ENCODE data around the gene ARAP1. TPM values are rescaled to one million over a fixed set of nuclear protein-coding genes. Genes with fewer than 3 reads are reported as not detected.
A peak's percentile ranks its signal among the peaks of the same experiment; 100 is the strongest.

Gene ARAP1
- total RNA-seq, 1 donor from 2014 or later, result 95.2 TPM

DNA sequence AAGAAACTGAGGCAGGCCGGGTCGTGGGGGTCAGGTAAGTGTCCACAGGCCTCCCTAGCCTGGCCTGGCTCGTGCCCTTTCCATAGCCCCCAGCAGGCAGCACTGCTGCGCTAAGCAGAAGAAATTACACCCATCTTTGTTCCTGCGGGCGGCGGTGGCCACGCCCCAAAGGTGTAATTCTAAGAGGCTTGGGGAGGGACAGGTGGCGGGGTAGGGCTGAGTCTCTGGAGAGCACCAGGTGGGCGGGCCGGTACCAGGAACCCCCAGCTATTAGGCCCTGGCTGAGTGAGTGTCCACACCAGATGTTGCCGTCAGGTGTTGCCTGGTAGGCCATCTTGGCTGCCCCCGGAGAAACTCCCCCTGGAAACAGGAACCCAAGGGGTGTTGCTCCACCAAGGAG is 12.3 kb upstream of the ARAP1 start:
- no peak for DNase-seq (ENCODE audit: low spot score)
- Mint-ChIP-seq H3K36me3 (ENCODE audit: low read depth) (no peaks in the 10 kb centered on the region), H3K27ac (no peak overlapping the region), H3K4me1 (ENCODE audit: low read depth) (peaks cover 19% of the 10 kb centered on the region), H3K9me3 (no peaks in the 10 kb centered on the region), H3K4me3 (ENCODE audit: low read depth) (no peak overlapping the region), H3K27me3 (ENCODE audit: low read depth) (peaks cover 6% of the 10 kb centered on the region)
- intact Hi-C loops (cut with micrococcal nuclease), result no loop called here

DNA sequence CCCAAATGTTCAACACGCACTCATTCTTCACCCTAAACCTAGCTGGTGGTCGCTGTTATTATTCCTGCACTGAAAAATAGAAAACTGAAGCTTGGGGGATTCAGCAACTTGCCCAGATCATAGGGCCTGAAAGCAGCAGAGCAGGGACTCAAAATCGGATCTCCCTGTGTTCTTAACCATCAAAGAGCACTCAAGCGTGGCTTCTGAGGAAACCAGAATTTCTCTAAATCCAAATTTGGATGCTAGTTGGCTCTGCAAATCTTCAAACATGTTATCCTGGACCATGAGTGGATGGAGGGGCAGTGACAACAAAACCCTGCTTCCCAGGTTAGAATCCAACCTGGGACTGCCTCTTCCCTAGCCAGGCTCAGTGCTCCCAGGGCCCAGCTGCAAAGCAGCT is 11.6 kb upstream of the ARAP1 start:
- no peak overlapping the region for H3K4me3 Mint-ChIP-seq (ENCODE audit: low read depth)
- H3K9me3 Mint-ChIP-seq, result no peaks in the 10 kb centered on the region
- DNase-seq (ENCODE audit: low spot score), result no peak
- H3K4me1 Mint-ChIP-seq (ENCODE audit: low read depth), result peaks cover 21% of the 10 kb centered on the region
- H3K27me3 Mint-ChIP-seq (ENCODE audit: low read depth), result peaks cover 5% of the 10 kb centered on the region
- intact Hi-C loops (cut with micrococcal nuclease), result no loop called here
- no peak overlapping the region for H3K27ac Mint-ChIP-seq
- no peaks in the 10 kb centered on the region for H3K36me3 Mint-ChIP-seq (ENCODE audit: low read depth)

DNA sequence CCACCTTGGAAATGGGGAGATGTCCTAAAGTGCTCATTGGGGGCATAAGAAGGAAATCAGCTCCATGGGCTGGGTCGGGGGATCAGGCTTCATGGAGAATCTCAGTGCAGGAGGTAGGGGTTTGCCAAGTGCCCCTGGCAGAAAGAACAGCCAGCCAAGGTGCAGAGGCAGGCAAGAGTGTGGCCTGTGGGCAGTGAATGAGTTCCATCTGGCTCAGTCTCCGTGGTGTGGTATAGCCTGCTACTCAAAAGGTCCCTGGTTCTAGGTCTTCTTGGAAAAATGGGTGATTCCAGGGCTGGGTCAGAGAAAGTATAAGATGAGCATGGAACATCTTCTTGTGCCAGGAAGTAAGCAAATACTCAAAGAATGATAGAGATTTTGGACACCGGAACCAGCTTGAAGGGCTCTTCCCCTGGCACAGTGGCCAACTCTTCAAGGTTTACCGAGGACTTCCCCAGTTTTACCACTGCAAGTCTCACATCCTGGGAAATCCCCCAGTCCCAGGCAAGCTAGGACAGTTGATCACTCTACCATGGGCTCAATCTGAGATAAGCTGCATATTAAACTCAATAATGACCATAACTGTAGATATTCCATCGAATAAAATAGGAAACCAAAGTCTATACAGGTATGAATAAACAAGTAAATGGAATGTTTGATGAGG is 10.6 kb upstream of the ARAP1 start:
- Mint-ChIP-seq H3K4me3 (ENCODE audit: low read depth) (no peak overlapping the region), H3K9me3 (no peaks in the 10 kb centered on the region), H3K27ac (peak overlapping the region; percentile 5), H3K4me1 (ENCODE audit: low read depth) (peaks cover 22% of the 10 kb centered on the region), H3K36me3 (ENCODE audit: low read depth) (no peaks in the 10 kb centered on the region), H3K27me3 (ENCODE audit: low read depth) (peaks cover 2% of the 10 kb centered on the region)
- no peak for DNase-seq (ENCODE audit: low spot score)
- intact Hi-C loops (cut with micrococcal nuclease), result no loop called here

DNA sequence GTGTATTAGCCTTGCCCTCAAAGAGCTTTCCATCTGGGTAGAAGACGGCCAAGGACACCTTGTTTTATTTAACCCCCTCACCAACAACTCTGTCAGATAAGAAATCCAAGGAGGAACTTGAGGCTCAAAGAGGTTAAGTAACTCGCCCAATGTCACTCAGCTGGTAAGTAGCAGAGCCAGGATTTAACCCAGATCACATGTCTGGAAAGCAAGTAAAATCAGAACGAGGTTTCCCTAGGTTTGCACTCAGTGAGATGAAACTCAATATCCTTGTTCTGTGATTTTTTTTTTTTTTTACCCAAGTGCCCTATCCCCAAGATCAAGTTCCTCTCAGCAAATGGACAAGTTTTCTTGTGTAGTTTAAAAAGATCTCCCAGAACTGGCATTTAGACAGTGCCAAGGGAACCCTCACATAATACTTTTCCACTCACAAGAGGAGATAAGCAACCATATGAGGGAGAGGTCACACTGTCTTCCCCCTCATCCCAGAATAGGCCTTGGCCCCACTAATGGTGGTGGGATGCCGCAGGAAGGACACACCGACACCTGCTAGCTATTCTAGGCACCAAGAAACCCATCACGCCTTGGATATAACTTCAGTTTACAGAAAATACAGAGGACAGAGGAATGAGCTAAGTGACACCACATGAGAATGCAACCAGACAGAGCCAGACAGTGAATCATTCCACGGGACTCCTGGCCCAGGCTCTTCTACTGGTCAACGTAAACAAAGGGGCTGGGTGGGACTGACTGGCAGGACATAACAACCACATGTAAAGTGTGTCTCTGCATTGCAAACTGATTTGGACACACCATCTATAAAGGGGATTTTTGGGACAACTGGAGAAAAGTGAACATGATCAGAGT is 8.6 kb upstream of the ARAP1 start:
- Mint-ChIP-seq H3K36me3 (ENCODE audit: low read depth) (no peaks in the 10 kb centered on the region), H3K4me1 (ENCODE audit: low read depth) (peaks cover 22% of the 10 kb centered on the region), H3K9me3 (no peaks in the 10 kb centered on the region), H3K27ac (no peak overlapping the region), H3K27me3 (ENCODE audit: low read depth) (peaks cover 2% of the 10 kb centered on the region), H3K4me3 (ENCODE audit: low read depth) (no peak overlapping the region)
- intact Hi-C loops (cut with micrococcal nuclease), result no loop called here
- no peak for DNase-seq (ENCODE audit: low spot score)

DNA sequence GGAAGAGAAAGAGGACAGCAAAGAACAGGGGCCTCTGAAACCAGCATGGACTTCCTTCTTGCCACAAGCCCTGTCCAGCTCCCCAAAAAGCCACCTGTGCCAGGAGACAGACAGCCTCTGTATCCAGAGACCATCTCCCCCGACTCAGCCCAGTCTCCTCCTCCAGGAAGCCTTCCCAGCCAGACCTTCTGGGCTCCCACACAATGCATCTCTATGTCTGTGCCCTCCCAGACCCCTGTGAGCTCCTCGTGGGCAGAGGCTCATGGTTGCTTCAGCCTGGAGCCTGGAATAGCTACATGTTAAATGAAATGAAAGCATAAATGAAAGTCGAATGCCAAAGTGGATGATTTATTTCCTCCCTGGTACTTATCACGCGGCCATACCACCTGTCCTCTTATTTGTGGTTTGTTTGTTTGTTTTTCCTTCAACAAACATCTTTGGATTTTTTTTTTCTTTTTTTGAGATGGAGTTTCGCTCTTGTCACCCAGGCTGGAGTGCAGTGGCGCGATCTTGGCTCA is 7.3 kb upstream of the ARAP1 start:
- Mint-ChIP-seq H3K27me3 (ENCODE audit: low read depth) (peaks cover 2% of the 10 kb centered on the region), H3K4me3 (ENCODE audit: low read depth) (no peak overlapping the region), H3K36me3 (ENCODE audit: low read depth) (no peaks in the 10 kb centered on the region), H3K9me3 (no peaks in the 10 kb centered on the region), H3K4me1 (ENCODE audit: low read depth) (peaks cover 22% of the 10 kb centered on the region), H3K27ac (no peak overlapping the region)
- intact Hi-C loops (cut with micrococcal nuclease), result no loop called here
- no peak for DNase-seq (ENCODE audit: low spot score)

DNA sequence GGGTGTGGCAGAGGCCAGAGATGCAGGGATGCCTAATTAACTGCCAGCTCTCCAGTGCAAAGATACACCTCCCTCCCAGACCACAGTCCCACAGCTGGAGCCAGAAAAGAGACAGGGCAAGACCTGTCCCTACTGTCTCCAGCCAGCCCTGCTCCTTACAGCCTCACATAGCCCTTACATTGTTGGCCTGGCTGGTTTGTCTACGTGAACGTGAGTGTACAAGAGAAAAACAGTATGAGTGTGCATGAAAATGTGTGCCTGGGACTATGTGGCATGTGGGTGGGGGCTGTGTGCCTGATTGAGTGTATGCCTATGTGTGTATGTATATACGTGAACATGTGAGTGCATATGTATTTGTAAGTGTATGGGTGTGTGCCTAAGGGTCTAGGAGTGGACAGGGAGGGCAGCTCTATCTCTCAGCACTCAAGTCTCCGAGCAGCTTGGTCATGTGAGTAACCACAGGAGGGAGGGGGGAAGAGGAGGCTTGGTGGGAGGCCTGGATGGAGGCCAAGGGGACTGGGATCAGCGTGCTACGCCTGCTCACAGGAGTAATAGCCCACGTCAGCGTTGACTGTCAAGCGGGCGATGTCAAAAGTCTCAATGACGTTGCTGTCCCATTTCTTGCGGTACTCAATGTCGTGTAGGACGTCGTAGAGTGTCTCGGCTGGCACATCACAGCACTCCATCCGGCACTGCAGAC is 6.6 kb upstream of the ARAP1 start:
- H3K27ac Mint-ChIP-seq, result no peak overlapping the region
- no peak overlapping the region for H3K4me3 Mint-ChIP-seq (ENCODE audit: low read depth)
- H3K36me3 Mint-ChIP-seq (ENCODE audit: low read depth), result no peaks in the 10 kb centered on the region
- peaks cover 2% of the 10 kb centered on the region for H3K27me3 Mint-ChIP-seq (ENCODE audit: low read depth)
- intact Hi-C loops (cut with micrococcal nuclease), result no loop called here
- peaks cover 22% of the 10 kb centered on the region for H3K4me1 Mint-ChIP-seq (ENCODE audit: low read depth)
- DNase-seq (ENCODE audit: low spot score), result no peak
- no peaks in the 10 kb centered on the region for H3K9me3 Mint-ChIP-seq

DNA sequence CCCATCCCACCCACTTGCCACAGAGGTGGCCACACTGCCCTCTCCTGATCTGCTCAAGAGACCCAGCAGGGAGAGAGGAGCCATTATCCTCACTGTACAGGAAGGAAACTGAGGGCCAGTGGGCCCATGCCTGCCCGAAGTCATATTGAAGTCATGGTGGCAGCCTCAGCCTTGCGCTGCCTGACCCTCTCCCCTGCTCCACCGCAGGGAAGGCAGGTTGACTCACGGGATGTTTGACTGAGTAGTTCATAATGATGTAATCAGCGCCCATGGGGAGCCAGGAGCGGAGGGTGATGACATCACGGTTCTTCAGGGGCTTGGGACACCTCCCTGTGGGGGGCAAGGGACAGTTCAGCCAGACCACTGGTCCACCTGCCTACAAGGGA is 6.1 kb upstream of the ARAP1 start:
- H3K4me3 Mint-ChIP-seq (ENCODE audit: low read depth), result no peak overlapping the region
- intact Hi-C loops (cut with micrococcal nuclease), result no loop called here
- peaks cover 2% of the 10 kb centered on the region for H3K27me3 Mint-ChIP-seq (ENCODE audit: low read depth)
- H3K4me1 Mint-ChIP-seq (ENCODE audit: low read depth), result peaks cover 21% of the 10 kb centered on the region
- DNase-seq (ENCODE audit: low spot score), result no peak
- H3K36me3 Mint-ChIP-seq (ENCODE audit: low read depth), result no peaks in the 10 kb centered on the region
- no peaks in the 10 kb centered on the region for H3K9me3 Mint-ChIP-seq
- no peak overlapping the region for H3K27ac Mint-ChIP-seq

DNA sequence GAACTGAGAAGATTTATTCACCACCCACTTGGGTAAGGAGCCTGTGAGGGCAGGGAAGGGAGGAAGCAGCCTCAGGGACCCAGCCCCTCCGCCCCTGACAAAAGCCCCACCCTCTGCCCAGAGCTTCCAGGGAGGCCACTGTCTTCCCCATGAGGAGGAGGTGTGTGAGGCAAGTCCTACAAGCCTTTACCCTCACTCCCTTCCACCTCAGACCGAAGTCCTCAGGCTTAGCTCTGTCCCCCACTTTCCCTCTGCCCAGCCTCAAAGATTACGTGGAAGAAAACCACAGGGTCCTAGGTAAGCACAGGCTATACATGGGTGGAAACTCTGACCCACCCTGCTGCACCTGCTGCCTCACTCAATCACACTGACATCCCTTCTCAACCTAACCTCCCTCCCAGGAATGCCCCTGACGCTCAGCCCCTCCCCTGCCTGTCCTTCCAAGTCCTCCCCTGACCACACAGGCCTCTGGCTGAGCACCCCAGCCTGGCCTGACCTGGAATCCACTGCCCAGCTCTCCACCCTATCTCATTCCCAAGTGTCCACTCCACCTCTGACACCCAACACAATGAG is 3.6 kb upstream of the ARAP1 start:
- no peak overlapping the region for H3K27ac Mint-ChIP-seq
- H3K4me1 Mint-ChIP-seq (ENCODE audit: low read depth), result peaks cover 21% of the 10 kb centered on the region
- H3K27me3 Mint-ChIP-seq (ENCODE audit: low read depth), result peaks cover under 1% of the 10 kb centered on the region
- H3K4me3 Mint-ChIP-seq (ENCODE audit: low read depth), result no peak overlapping the region
- intact Hi-C loops (cut with micrococcal nuclease), result no loop called here
- no peak for DNase-seq (ENCODE audit: low spot score)
- H3K36me3 Mint-ChIP-seq (ENCODE audit: low read depth), result no peaks in the 10 kb centered on the region
- no peaks in the 10 kb centered on the region for H3K9me3 Mint-ChIP-seq

DNA sequence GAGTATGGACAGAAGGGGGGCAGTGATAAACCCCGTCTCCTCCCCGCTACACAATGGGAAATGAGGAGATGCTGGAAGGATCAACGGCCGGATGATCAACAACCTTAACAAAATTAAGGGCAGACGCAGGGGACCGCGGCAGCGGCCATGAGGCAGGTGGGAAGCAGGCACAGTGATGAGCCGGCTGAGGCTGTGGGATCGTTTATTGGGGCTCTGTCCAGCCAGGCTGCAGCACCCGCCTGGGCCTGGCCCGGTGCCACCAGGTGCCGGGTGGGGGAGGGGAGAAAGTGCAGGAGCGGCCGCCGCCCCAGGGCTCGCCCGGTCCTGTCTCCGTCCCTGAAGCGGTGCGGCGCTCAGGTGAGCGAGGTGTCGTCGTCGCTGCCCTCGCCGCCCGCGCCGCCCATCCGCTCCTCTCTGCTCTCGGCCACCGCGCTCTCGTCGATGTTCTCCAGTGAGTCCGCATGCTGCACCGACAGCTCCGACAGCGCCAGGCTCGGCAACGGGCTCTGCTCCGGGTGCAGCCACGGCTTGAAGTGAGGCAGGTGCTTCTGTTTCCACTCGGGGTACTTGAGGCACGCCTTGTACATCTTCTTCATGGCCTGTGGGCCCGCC is 2.4 kb upstream of the ARAP1 start:
- DNase-seq (ENCODE audit: low spot score), result no peak
- intact Hi-C loops (cut with micrococcal nuclease), result no loop called here
- H3K27ac Mint-ChIP-seq, result no peak overlapping the region
- H3K9me3 Mint-ChIP-seq, result no peaks in the 10 kb centered on the region
- peaks cover 22% of the 10 kb centered on the region for H3K4me1 Mint-ChIP-seq (ENCODE audit: low read depth)
- no peak overlapping the region for H3K4me3 Mint-ChIP-seq (ENCODE audit: low read depth)
- H3K27me3 Mint-ChIP-seq (ENCODE audit: low read depth), result no peaks in the 10 kb centered on the region
- H3K36me3 Mint-ChIP-seq (ENCODE audit: low read depth), result no peaks in the 10 kb centered on the region

DNA sequence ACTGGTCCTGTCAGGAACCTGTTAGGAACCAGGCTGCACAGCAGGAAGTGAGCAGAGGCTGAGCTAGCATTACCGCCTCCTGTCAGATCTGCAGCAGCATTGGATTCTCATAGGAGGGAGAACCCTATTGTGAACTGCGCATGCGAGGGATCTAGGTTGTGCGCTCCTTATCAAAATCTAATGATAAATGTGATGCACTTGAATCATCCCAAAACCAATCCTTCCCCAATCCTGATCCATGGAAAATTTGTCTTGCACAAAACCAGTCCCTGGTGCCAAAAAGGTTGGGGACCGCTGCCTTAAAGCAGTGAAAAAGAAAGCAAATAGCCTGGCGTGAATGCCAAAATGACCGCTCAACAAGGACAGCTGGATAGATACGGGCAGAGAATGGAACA is 1.9 kb upstream of the ARAP1 start:
- H3K36me3 Mint-ChIP-seq (ENCODE audit: low read depth), result no peaks in the 10 kb centered on the region
- DNase-seq (ENCODE audit: low spot score), result no peak
- no peak overlapping the region for H3K4me3 Mint-ChIP-seq (ENCODE audit: low read depth)
- no peak overlapping the region for H3K27ac Mint-ChIP-seq
- peaks cover 20% of the 10 kb centered on the region for H3K4me1 Mint-ChIP-seq (ENCODE audit: low read depth)
- H3K27me3 Mint-ChIP-seq (ENCODE audit: low read depth), result no peaks in the 10 kb centered on the region
- no peaks in the 10 kb centered on the region for H3K9me3 Mint-ChIP-seq
- intact Hi-C loops (cut with micrococcal nuclease), result no loop called here

DNA sequence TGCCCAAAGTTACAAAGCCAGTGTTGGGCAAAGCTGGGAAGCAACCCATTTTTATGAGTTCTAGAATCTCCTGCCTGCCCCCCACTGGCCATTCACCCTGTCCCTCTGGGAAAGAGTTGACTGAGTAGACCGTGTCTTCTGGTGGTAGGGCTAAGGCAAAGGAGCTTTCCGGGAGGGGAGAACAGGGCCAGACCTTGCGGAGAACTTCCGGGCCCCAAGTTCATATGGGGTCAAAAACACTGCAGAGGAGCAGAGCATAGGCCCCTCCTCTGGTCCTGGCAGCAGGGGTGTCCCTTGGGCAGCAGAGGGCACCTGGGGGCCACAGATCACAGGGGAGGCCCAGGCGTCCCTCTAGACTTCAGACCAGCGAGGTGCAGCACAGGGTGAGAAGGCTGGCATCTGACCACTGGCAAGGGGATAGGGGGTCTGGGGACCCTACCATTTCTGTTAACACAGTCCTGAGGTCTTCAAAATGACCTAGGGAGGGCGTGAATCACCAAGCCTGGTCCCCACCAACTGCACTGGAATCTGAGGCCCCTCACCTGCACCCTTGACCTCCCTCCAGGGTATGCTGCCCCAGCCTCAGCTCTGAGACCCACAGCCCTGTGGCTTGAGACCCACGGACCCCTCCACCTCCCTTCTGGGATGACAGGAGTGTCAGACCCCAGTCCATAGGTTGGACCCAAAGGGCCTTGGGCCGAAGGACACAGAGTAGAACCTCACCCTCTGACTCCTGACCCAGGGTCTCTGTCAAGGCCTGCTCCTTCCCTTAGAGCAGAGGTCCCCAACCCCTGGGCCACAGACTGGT is 1.3 kb upstream of the ARAP1 start:
- no peak overlapping the region for H3K27ac Mint-ChIP-seq
- no peaks in the 10 kb centered on the region for H3K27me3 Mint-ChIP-seq (ENCODE audit: low read depth)
- H3K4me3 Mint-ChIP-seq (ENCODE audit: low read depth), result peak overlapping the region; percentile 96
- H3K9me3 Mint-ChIP-seq, result no peaks in the 10 kb centered on the region
- H3K36me3 Mint-ChIP-seq (ENCODE audit: low read depth), result no peaks in the 10 kb centered on the region
- DNase-seq (ENCODE audit: low spot score), result no peak
- H3K4me1 Mint-ChIP-seq (ENCODE audit: low read depth), result peaks cover 20% of the 10 kb centered on the region
- intact Hi-C loops (cut with micrococcal nuclease), result loop anchor here (2.0 kb wide), 1 partner anchor 61 kb away; the partner anchor contains the start of gene ATG16L2

All from activated T-helper 2 cell treated with anti-CD3 and anti-CD28 coated beads, Interferon-gamma antibody, Interleukin-2, Interleukin-4, amounts not matched to agents 10 μg/mL and 5 μg/mL and 100 μg/mL, durations not matched to agents 14 hours and 24 hours and 36 hours (primary cell).